Measurements from ENCODE around the gene RNF214.

GRCh38 chr11:117239295-117239694 lies 6.8 kb downstream of the RNF214 start:
- TF ChIP-seq, protein P1, sequence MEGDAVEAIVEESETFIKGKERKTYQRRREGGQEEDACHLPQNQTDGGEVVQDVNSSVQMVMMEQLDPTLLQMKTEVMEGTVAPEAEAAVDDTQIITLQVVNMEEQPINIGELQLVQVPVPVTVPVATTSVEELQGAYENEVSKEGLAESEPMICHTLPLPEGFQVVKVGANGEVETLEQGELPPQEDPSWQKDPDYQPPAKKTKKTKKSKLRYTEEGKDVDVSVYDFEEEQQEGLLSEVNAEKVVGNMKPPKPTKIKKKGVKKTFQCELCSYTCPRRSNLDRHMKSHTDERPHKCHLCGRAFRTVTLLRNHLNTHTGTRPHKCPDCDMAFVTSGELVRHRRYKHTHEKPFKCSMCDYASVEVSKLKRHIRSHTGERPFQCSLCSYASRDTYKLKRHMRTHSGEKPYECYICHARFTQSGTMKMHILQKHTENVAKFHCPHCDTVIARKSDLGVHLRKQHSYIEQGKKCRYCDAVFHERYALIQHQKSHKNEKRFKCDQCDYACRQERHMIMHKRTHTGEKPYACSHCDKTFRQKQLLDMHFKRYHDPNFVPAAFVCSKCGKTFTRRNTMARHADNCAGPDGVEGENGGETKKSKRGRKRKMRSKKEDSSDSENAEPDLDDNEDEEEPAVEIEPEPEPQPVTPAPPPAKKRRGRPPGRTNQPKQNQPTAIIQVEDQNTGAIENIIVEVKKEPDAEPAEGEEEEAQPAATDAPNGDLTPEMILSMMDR (IDR thresholded peaks at IDR 0.05; ENCODE audit: low read depth, low read length, poor library complexity, severe bottlenecking), result no peak
- TF ChIP-seq EZH2phosphoT487 (IDR thresholded peaks at IDR 0.05; ENCODE audit: borderline replicate concordance, low read length), result no peak
